Measurements from ENCODE around the gene ARL13B.

Gene ARL13B

DNA sequence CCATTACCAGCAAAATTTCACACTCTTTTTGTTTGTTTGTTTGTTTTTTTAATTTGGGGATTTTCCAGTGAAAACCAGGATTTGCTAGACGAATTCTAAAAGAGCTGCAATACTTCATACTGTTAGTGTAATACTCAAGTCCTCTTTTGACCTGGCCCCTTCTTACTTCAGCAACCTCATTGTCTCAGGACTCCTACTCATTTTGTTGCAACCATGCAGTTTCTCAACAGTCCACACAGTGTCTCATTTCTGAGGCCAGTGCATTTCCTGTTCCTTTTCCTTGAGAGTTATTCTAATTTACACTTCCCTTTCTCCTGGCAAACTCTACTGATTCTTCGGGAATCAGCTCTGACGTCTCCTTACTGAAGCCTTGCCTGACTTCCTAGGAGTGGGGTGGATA is 118.5 kb downstream of the ARL13B start:
- H3K4me3 ChIP-seq (ENCODE audit: low read depth, low read length) = no peak overlapping the region

DNA sequence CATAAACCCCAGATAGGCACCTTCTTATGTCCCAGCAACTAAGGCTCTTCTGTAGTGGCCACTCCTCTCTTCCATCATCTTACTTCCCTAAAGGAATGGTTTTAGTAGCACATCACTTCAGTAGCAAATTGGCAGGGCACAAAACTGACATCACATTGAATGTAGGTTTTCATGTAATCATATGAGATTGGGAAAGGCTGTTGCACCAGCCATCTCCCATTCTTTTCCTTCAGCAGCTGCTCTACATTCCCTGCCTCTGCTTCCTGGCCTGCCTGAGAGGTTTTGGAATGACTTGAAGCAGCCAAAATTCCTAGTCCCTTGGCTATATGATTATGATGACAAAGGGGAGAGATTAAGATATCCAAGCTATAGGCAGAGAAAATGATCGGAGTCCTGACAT is 119.4 kb downstream of the ARL13B start:
- H3K4me3 ChIP-seq (ENCODE audit: low read depth, low read length) = no peak overlapping the region

- no peak overlapping the region for H3K4me3 ChIP-seq (ENCODE audit: low read depth, low read length)
Measured at GRCh38 chr3:94101860-94102259, 121.9 kb downstream of the ARL13B start.

Measured in iPS-11a (cell line).